ENCODE results near the gene NCK2.

DNA sequence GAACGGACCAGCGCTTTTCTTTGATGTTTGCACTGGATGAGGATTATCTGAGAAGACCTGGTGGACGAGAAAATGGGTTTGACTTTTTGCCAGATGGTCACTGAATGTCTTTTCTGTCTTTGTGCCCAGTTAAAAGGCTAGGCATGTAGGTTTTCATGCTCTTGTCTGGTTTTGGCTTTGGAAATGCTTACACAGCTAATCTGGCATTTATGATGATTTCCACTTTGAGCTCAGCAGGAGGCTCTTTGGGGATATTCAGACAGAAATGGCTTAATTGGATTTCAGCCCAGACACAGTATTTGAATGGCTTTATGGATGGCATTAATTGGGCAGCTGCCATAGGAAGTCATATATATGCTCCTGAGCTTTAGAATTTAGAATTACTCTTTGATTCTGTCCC, 59.6 kb downstream of the NCK2 start:
- TF ChIP-seq POLR2AphosphoS5 (IDR thresholded peaks at IDR 0.05; ENCODE audit: low read depth, low read length) (no peak), SIN3A (IDR thresholded peaks at IDR 0.05; ENCODE audit: low read depth) (no peak), EZH2 (IDR thresholded peaks at IDR 0.05) (no peak), ZNF274 (IDR thresholded peaks at IDR 0.05; ENCODE audit: low read depth, low read length) (no peak), SP1 (IDR thresholded peaks at IDR 0.05; ENCODE audit: low read depth) (no peak), JUND (IDR thresholded peaks at IDR 0.05) (no peak), CTCF (IDR thresholded peaks at IDR 0.05 in 2 of 3, conservative IDR thresholded peaks at IDR 0.05 in 1 of 3; ENCODE audit: borderline replicate concordance in 1 of 3, insufficient read depth in 1 of 3, low read depth in 2 of 3, low read length in 2 of 3) (no peak), POLR2A (IDR thresholded peaks at IDR 0.05; ENCODE audit: borderline replicate concordance, extremely low read depth, insufficient read depth, insufficient read length) (no peak), ELF1 (IDR thresholded peaks at IDR 0.05; ENCODE audit: borderline replicate concordance, low read depth) (no peak), YY1 (IDR thresholded peaks at IDR 0.05; ENCODE audit: extremely low read depth, insufficient replicate concordance, low read depth, low read length) (no peak), RAD21 (IDR thresholded peaks at IDR 0.05; ENCODE audit: low read depth) (no peak), SRF (IDR thresholded peaks at IDR 0.05; ENCODE audit: low read depth) (no peak)
- TF ChIP-seq, protein P1, sequence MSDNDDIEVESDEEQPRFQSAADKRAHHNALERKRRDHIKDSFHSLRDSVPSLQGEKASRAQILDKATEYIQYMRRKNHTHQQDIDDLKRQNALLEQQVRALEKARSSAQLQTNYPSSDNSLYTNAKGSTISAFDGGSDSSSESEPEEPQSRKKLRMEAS (IDR thresholded peaks at IDR 0.05): no peak
